Calu3 (cell line): Measurements from ENCODE around the gene HEXD. TPM values are rescaled to one million over a fixed set of nuclear protein-coding genes. Genes with fewer than 3 reads are reported as not detected.
"Not testable (repeated sequence)": the region's sequence is repeated elsewhere in the genome, so short reads cannot be mapped to it uniquely, and the experiment has no call there.

ENCODE experiments used
- BruUV-seq: library from RNA; stranded (reverse); fragments of 400-500 nt; replicated peaks from 2 replicates; lab custom pipeline; 2021; lab: Mats Ljungman, UMichigan
- CTCF ChIA-PET: fragments of 300-600 bp; sonication (Branson Sonifier 250); formaldehyde crosslinking; loops from one replicate; lab custom pipeline; 2022; ENCODE audit warnings: antibody characterized with exemption; lab: Charles Lee
- DNase-seq: peaks from one replicate; pipeline ENCODE4 v3.0.0; 2022
- H3K27ac Mint-ChIP-seq: one replicate; pipeline ENCODE4 v1.8.0; 2022; ENCODE audit warnings: mixed read lengths; ENCODE audit not compliant: unreplicated experiment
- H3K27me3 Mint-ChIP-seq: one replicate; pipeline ENCODE4 v1.8.0; 2022; ENCODE audit warnings: mixed read lengths; ENCODE audit not compliant: unreplicated experiment
- H3K36me3 Mint-ChIP-seq: one replicate; pipeline ENCODE4 v1.8.0; 2022; ENCODE audit warnings: mild to moderate bottlenecking, moderate library complexity, mixed read lengths; ENCODE audit not compliant: insufficient read depth, unreplicated experiment
- H3K4me1 Mint-ChIP-seq: one replicate; pipeline ENCODE4 v1.8.0; 2022; ENCODE audit warnings: mild to moderate bottlenecking, low read depth, mixed read lengths; ENCODE audit not compliant: unreplicated experiment
- H3K4me3 Mint-ChIP-seq: one replicate; pipeline ENCODE4 v1.8.0; 2022; ENCODE audit warnings: mild to moderate bottlenecking, low read depth, moderate library complexity, mixed read lengths; ENCODE audit not compliant: unreplicated experiment
- H3K9me3 Mint-ChIP-seq: one replicate; pipeline ENCODE4 v1.8.0; 2022; ENCODE audit warnings: low read depth, mixed read lengths; ENCODE audit not compliant: unreplicated experiment
- CTCF ChIP-seq: fragments of 200-600 bp; IDR thresholded peaks from one replicate; pipeline ENCODE4 v1.8.0; 2022; ENCODE audit warnings: antibody characterized with exemption; ENCODE audit not compliant: unreplicated experiment
- intact Hi-C: fragments of 100-400 bp; cut with micrococcal nuclease; formaldehyde crosslinking; loops from one replicate; pipeline ENCODE4 v1.10.0; 2022; ENCODE audit not compliant: unreplicated experiment
- total RNA-seq: library from RNA; stranded (reverse); gene quantifications from 2 replicates; pipeline ENCODE4 v1.2.3, GENCODE V29; 2022

HEXD gene
- total RNA-seq, 1 experiment from 2014 or later: 30.7 TPM

- H3K27me3 Mint-ChIP-seq: peaks cover 28% of the 10 kb centered on the region
- no peak within 1 kb of the TSS for H3K4me3 Mint-ChIP-seq
- no peak for TF ChIP-seq CTCF
- CTCF ChIA-PET: no interaction called here
- BruUV-seq: no TSS peak
- H3K36me3 Mint-ChIP-seq: no peaks in the 10 kb centered on the region
- no peak within 1 kb of the TSS for H3K27ac Mint-ChIP-seq
- intact Hi-C loops: no loop called here
- H3K4me1 Mint-ChIP-seq: no peaks in the 10 kb centered on the region
- H3K9me3 Mint-ChIP-seq: no peaks in the 10 kb centered on the region
- no peak for DNase-seq
Measured at GRCh38 chr17:82371333-82372248, 46.6 kb upstream of the HEXD start, which contains the start of gene UTS2R. Gene UTS2R, plus strand, starts transcription at chr17:82371765. Its CDS starts 2,560 bp downstream, at chr17:82374325.

- no peak overlapping the region for H3K4me3 Mint-ChIP-seq
- no peaks in the 10 kb centered on the region for H3K36me3 Mint-ChIP-seq
- no peak overlapping the region for H3K27ac Mint-ChIP-seq
- H3K4me1 Mint-ChIP-seq: no peaks in the 10 kb centered on the region
- CTCF ChIA-PET: no interaction called here
- peaks cover 28% of the 10 kb centered on the region for H3K27me3 Mint-ChIP-seq
- BruUV-seq: no TSS peak
- TF ChIP-seq CTCF: no peak
- intact Hi-C loops: no loop called here
- no peaks in the 10 kb centered on the region for H3K9me3 Mint-ChIP-seq
- no peak for DNase-seq
Measured at GRCh38 chr17:82372249-82373071, 45.7 kb upstream of the HEXD start.

DNA sequence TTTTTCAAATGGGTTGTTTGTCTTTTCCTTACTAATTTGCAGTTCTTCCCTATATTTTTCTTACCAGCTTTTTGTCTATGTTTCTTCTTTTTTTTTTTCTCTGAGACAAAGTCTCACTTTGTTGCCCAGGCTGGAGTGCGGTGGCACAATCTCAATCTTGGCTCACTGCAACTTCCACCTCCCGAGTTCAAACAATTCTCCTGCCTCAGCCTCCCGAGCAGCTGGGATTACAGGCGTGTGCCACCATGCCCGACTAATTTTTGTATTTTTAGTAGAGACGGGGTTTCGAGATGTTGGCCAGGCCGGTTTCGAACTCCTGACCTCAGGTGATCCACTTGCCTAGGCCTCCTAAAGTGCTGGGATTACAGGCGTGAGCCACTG is 45.1 kb upstream of the HEXD start:
- BruUV-seq, H3K36me3 Mint-ChIP-seq, H3K4me1 Mint-ChIP-seq, intact Hi-C loops, CTCF ChIA-PET, H3K27ac Mint-ChIP-seq, H3K4me3 Mint-ChIP-seq, DNase-seq, H3K9me3 Mint-ChIP-seq: not testable (repeated sequence)
- peaks cover 28% of the 10 kb centered on the region for H3K27me3 Mint-ChIP-seq

DNA sequence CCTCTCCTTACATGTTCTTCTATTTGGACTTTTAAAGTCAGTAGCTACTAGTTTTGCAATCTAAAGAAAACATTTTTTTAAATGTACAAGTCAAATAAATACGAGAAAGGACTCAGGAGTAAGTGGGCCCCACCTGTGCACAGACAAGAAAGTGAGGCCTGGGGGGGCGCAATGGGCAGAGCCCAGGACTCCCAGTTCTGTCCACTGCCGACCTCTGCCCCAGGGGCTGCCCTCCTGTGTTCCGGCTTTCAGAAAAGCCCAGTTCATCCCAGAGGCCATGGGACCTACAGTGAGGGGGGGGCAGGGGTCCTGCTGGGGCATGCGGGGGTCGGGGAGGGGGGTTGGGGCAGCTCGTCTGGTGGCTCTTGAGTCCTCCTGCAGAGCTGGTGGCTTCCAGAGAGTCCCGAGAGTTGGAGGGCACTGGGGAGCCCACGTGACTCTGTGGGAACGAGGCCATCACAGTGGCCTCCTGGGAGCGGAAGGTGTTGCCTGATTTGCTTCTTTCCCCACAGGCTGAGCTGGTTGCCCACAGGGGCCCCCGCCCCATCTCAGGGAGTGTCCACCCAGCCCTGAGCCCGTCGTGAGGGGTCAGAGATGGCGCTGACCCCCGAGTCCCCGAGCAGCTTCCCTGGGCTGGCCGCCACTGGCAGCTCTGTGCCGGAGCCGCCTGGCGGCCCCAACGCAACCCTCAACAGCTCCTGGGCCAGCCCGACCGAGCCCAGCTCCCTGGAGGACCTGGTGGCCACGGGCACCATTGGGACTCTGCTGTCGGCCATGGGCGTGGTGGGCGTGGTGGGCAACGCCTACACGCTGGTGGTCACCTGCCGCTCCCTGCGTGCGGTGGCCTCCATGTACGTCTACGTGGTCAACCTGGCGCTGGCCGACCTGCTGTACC is 44.2 kb upstream of the HEXD start:
- CTCF ChIA-PET: no interaction called here
- no peak for TF ChIP-seq CTCF

More for the DNA sequence above, 44.2 kb upstream of the HEXD start:
- Mint-ChIP-seq H3K4me1 (no peaks in the 10 kb centered on the region), H3K4me3 (no peak overlapping the region), H3K27ac (no peak overlapping the region), H3K27me3 (peaks cover 37% of the 10 kb centered on the region), H3K9me3 (no peaks in the 10 kb centered on the region), H3K36me3 (no peaks in the 10 kb centered on the region)
- intact Hi-C loops: no loop called here
- no TSS peak for BruUV-seq
- DNase-seq: no peak
